ENCODE measurements around the gene TMEM130.

GRCh38 chr7:98811299-98811698 is 58.5 kb downstream of the TMEM130 start:
- TF ChIP-seq CTCF (IDR thresholded peaks at IDR 0.05): no peak
- no peak for TF ChIP-seq EP300 (IDR thresholded peaks at IDR 0.05)
- TF ChIP-seq POLR2A (IDR thresholded peaks at IDR 0.05): no peak
